AG04449 (cell line): ENCODE results near the gene NAGS.

ENCODE experiments used
- CTCF ChIA-PET: fragments of 350-600 bp; formaldehyde crosslinking; extraction: SDS; loops from one replicate; lab custom pipeline; 2021; ENCODE audit warnings: antibody characterized with exemption; lab: Yijun Ruan, JAX
- POLR2A ChIA-PET: fragments of 400-600, 350-600 bp; formaldehyde crosslinking; extraction: SDS; loops from one replicate; lab custom pipeline; 2020; ENCODE audit warnings: antibody characterized with exemption, inconsistent platforms; lab: Yijun Ruan, JAX
- DNase-seq: peaks from one replicate; pipeline ENCODE4 v3.0.0-alpha.2; 2010; ENCODE audit warnings: low read depth, low spot score
- H3K4me3 ChIP-seq: 2 replicates; pipeline ENCODE4 v1.5.1; 2011; ENCODE audit warnings: low read depth, mild to moderate bottlenecking, control low read depth, low read length
- TF ChIP-seq, protein P1 (sequence below): IDR thresholded peaks from one replicate; pipeline ENCODE4 v1.5.1; 2011; ENCODE audit warnings: mild to moderate bottlenecking, moderate library complexity, low read length, control low read depth, inconsistent platforms; ENCODE audit not compliant: insufficient read depth; ENCODE audit errors: missing control alignments

The NAGS gene

DNA sequence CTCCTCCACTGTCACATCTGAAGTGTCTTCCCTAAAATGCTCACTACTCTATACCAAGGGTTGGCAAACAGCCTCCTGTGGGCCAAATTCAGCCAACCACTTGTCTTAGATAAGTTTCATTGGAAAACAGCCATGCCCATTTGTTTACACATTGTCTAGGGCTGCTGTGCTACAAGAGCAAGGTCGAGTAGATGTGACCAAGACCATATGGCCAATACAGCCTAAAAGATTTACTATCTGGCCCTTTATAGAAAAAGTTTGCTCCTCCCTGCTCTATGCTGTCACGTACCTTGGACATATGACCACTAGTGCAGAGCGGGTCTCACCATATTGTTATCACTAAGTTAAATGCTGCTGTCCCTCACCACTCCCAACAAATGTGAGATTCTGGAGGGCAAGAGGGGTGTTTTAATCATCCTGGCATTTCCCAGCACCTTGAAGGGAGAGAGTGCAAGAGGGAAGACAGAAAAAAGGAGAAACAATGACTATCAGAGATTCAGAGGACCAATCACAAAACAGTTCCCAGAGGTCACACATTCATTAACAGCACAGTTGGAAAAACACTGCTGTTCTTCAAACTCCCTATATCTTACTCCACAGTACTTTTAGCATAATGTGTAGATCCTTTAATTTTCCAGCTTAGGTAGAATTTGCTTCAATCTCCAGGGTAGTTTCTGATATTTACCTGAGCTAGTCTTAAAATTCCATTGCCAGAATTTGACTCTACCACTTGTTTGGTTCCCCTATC is 48.9 kb downstream of the NAGS start:
- TF ChIP-seq, protein P1, sequence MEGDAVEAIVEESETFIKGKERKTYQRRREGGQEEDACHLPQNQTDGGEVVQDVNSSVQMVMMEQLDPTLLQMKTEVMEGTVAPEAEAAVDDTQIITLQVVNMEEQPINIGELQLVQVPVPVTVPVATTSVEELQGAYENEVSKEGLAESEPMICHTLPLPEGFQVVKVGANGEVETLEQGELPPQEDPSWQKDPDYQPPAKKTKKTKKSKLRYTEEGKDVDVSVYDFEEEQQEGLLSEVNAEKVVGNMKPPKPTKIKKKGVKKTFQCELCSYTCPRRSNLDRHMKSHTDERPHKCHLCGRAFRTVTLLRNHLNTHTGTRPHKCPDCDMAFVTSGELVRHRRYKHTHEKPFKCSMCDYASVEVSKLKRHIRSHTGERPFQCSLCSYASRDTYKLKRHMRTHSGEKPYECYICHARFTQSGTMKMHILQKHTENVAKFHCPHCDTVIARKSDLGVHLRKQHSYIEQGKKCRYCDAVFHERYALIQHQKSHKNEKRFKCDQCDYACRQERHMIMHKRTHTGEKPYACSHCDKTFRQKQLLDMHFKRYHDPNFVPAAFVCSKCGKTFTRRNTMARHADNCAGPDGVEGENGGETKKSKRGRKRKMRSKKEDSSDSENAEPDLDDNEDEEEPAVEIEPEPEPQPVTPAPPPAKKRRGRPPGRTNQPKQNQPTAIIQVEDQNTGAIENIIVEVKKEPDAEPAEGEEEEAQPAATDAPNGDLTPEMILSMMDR: no peak
- ChIA-PET POLR2A (no interaction called here), CTCF (interaction anchor here (1.1 to 4.8 kb wide), 3 partner anchors 10 to 62 kb away, joined by 3 to 31 read pairs (median 6); no protein-coding TSS in a partner anchor)
- no peak overlapping the region for H3K4me3 ChIP-seq
- DNase-seq: no peak
